KBM-7 (cell line): ENCODE measurements around the gene OR5H14.
"Not testable (repeated sequence)": the region's sequence is repeated elsewhere in the genome, so short reads cannot be mapped to it uniquely, and the experiment has no call there.

Experiments used
- DNase-seq: peaks from one replicate; pipeline ENCODE4 v3.0.0-alpha.2; 2015
- in situ Hi-C: fragments of 300-500 bp; cut with MboI; formaldehyde crosslinking; loops from 2 replicates; pipeline ENCODE4 v1.14.3; 2020; ENCODE audit warnings: low sequenced_read_pairs, low pct_unique_long_range_greater_than_20kb, mixed read lengths

Gene OR5H14

DNA sequence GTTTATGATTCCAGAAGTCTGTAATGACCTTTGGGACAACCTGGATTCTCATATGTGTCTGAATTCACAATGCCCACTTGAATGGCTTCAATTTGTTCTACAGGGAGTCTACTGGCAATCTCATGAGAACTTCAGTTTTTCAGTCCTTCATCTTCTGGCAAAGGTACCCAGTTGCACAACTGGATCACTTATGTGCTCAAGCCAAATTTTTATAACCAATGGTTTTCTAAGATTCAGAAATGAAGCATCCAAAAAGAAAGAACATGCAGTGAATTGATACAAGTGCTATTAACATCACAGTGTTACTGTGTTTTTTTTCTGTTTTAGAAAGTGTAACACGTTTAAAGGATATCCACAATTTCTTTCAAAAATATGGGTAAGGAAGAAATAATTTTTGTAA, at the start of gene OR5H14:
Gene OR5H14 (plus strand): TSS at position 301 of the 400 bp plus-strand sequence. CDS start 1,907 bp downstream, outside the sequence.
- no peak for DNase-seq
- in situ Hi-C loops = no loop called here

DNA sequence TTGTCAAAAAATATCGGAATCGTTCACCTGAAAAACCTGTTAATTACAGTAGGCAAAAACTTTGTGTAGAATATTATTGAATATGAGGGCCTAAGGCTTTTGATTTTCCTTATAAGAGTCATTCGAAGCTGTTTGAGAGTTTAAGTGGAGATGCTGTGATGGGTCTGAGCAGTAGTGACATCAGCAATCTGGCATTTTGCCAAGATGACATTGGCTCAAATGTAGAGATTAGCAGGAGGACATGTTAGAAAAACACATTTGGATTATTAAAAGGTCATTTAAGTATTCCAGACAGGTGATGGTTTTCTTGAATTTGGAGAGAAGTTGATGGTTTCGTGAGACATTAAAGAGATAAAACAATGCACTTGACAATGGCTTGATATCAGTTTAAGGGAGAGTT, 47.4 kb upstream of the OR5H14 start:
- in situ Hi-C loops = no loop called here

DNA sequence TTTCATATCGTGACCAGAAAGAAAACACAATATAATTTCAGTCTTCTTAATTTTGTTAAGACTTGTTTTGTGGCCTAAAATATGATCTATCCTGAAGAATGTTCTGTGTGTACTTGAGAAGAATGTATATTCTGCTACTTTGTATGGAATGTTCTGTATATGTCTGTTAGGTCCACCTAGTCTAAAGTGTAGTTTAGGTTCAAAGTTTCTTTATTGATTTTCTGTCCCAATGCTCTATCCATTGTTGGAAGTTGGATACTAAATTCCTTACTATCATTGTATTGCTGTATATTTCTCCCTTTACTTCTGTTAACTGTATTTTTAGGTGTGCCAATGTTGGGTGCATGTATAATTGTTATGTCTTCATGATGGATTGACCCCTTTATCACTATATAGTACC, 39.1 kb upstream of the OR5H14 start:
- in situ Hi-C loops = no loop called here
- no peak for DNase-seq

More for the DNA sequence above, 47.4 kb upstream of the OR5H14 start:
- DNase-seq = no peak

DNA sequence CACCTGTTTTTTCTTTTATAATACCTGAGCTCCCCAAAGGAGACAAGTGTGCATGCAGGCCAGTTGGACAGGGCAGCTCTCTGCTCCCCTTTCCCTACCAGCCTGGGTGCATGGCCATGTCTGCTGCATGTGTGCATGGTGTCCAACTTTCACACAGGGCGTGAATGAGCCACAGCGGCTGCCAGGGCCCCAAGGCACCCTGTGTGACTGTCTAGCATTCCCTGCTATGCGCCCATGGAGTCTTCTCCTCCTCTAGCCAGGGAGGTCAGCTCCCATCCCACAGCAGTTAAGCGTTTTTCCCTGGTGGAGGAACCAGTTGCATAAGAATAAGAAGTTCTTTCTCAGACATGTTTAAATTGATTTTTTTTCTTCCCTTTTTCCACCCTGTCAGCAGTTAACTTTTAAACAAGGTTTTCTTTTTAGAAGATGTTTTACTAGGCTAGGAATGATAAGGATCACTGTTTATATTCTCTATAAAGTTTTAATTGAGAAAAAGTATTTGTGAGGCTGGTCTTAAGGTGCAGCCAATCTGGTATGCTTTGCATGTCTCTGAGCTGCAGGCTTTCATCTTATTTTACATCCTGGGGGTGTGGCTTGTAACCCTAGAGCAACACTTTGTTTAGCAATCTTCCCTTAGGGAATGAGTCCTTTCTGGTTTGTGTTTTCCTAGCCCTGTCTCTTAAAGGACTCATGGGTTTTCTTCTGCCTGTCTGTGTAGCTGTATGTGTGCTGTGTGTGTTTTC, 37.3 kb upstream of the OR5H14 start:
- no peak for DNase-seq
- in situ Hi-C loops = no loop called here

GRCh38 chr3:98110550-98110908, 36.8 kb upstream of the OR5H14 start:
- no peak for DNase-seq
- in situ Hi-C loops = no loop called here

GRCh38 chr3:98114264-98114663, 33.0 kb upstream of the OR5H14 start:
- in situ Hi-C loops = no loop called here
- DNase-seq = no peak

DNA sequence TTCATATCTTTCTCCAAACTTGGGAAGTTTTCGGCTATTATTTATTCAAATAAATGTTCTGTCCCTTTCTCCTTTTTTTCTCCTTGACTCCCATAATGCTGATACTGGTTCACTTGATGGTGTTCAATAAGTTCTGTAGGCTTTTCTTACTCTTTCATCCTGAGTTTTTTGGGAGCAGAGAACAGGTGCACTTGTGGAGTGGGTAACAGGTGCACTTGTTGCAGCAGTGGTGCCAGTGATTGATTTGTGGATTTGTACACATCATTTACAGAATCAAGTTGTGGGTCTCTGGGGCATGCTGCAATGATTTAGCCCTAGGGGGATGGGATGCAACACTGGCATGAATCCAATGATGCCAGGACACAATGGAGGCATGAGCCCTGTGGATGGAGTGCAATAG, 31.6 kb upstream of the OR5H14 start:
- in situ Hi-C loops = no loop called here
- no peak for DNase-seq

- DNase-seq = no peak
- in situ Hi-C loops = no loop called here
These were observed 16.9 kb upstream of the OR5H14 start, which contains the start of gene OR5H1 for GRCh38 chr3:98130421-98130820. OR5H1 (plus strand) TSS chr3:98130721; CDS start chr3:98132698, 1,977 bp downstream.

GRCh38 chr3:98136631-98137030, 10.6 kb upstream of the OR5H14 start:
- DNase-seq = no peak
- in situ Hi-C loops = no loop called here

- DNase-seq, in situ Hi-C loops: not testable (repeated sequence)
These were observed 9.3 kb upstream of the OR5H14 start for GRCh38 chr3:98137826-98138557.

DNA sequence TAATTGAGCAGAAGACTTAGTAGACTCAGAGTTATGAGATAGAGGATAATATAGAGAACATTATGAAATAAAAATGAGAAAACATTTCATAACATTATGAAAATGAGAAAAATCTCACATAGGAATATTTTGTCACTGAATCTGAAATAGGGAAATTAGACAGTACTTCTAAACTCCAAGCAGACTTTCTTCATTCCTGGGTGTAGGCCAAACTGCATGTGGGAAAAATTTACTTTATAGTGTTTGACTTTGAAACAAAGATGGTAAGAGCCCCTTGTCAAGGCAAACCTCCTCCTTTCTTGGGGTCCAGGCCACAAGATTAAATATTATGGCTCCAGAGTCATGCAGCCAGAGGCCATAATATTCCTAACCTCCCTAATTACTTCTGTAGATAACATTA, 6.7 kb upstream of the OR5H14 start:
- no peak for DNase-seq
- in situ Hi-C loops = no loop called here

GRCh38 chr3:98148751-98149150, 1.5 kb downstream of the OR5H14 start:
- in situ Hi-C loops = no loop called here
- DNase-seq = no peak

GRCh38 chr3:98149456-98149855, 2.2 kb downstream of the OR5H14 start:
- DNase-seq, in situ Hi-C loops: not testable (repeated sequence)

DNA sequence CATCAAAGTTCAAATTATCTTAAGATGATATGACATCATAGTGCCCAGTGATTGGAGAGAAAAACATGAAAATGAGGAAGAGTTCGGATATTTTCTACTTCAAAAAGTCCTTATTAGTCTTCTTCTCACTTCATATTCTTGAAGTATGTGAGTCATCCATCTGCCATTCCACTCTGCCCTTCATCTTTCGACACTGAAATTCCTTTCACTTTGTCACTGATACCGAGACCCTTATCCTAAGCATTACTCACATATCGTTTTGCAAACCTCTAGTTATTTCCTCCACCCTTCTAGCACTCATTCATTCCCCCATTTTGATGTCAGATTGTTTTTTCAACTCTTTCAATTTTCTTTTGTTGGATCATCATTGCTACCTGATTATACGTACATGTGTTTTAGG, 4.0 kb downstream of the OR5H14 start:
- no peak for DNase-seq
- in situ Hi-C loops = no loop called here

GRCh38 chr3:98166396-98166795, 19.1 kb downstream of the OR5H14 start, which contains the start of gene OR5H15:
OR5H15 (plus strand) TSS chr3:98166696; CDS start chr3:98168700, 2,004 bp downstream.
- no peak for DNase-seq
- in situ Hi-C loops = no loop called here

GRCh38 chr3:98171071-98171470, 23.8 kb downstream of the OR5H14 start:
- in situ Hi-C loops = no loop called here
- DNase-seq = no peak

DNA sequence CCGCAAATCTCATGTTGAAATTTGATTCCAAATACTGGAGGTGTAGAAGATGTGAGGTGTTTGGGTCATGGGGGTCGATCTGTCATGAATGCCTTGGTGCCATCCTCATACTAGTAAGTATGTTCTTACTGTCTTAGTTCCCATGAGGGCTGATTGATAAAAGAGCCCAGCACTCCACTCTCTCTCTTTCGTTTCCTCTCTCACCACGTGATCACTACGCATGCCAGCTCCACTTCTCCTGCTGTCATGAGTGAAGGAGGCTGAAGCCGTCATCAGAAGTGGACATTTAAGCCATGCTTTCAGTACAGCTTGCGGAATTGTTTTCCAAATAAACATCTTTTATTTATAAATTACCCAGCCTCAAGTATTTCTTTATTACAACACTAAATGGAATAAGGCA, 25.3 kb downstream of the OR5H14 start:
- DNase-seq = no peak
- in situ Hi-C loops = no loop called here

DNA sequence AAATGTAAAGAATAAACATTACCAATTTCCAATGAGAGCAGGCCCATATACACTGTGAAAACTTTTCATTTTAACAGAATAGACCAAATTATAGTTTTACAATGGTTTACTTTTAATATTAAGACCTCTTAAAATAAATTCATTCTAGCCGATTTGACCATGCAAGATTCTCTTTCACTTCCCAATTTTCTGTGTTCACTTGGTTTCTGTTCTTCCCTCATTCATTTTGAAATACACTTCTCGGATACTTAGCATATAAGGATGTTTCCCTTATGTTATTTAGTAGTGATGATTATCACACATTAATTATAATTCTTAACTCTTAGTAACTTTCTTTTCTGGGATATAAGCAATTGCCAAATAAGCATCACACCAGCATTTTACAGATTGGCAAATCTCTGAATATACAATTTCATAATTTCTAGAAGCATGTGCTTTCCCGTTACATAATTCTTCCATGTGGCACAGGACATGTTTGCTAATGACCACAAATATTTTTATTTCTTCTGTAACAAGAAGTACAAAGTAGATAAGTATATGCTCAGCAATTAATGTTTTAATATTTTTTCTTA, 33.1 kb downstream of the OR5H14 start:
- in situ Hi-C loops = no loop called here
- DNase-seq = no peak

DNA sequence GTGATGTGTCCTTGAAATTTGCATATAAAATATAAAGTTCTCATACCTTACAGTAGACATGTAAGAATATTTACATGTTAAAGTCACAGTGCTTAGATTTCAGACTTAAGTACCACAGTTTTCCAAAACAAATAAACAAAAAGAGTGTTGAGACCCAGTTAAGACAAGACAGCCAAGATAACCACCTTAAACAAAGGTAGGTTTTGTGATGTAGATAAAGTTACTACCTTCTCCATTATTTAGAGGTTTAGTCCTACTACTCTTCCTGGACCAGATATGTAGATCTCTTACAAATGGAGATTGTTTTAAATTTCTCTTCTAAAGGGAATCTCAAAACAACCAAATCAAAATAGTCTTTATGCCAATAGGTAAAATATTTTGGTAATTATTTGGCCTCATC, 34.9 kb downstream of the OR5H14 start:
- in situ Hi-C loops = no loop called here
- DNase-seq = no peak

DNA sequence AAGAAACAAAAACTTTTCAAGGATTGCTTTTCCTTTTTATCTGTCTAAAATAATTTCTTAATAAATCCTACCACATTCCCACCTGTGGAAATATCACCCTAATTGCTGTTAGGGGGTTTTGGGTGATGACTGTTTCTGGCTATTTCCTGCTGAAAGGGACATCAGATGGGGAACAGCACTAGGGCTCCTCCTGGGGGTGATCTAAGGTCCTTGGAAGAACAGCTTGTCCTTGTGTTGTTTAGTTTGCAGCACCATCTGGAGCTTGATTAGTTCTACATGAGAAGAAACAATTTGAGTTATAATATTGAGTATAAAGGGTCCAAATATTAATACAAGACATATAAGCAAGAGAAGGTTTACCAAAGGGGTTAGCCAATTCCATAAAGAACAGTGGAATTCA, 37.9 kb downstream of the OR5H14 start:
- in situ Hi-C loops = no loop called here
- peak; percentile 2 for DNase-seq
